ENCODE results near the gene FHAD1.
"Not testable (repeated sequence)": the region's sequence is repeated elsewhere in the genome, so short reads cannot be mapped to it uniquely, and the experiment has no call there.

FHAD1 gene

GRCh38 chr1:15412175-15412800 is 165.3 kb downstream of the FHAD1 start:
- DNase-seq (ENCODE audit: extremely low read depth in 1 of 2, low read depth in 1 of 2) = no peak

GRCh38 chr1:15412843-15413242 is 165.8 kb downstream of the FHAD1 start:
- no peak for DNase-seq (ENCODE audit: extremely low read depth in 1 of 2, low read depth in 1 of 2)

GRCh38 chr1:15413563-15414444 is 166.8 kb downstream of the FHAD1 start:
- DNase-seq (ENCODE audit: extremely low read depth in 1 of 2, low read depth in 1 of 2) = no peak

- DNase-seq (ENCODE audit: extremely low read depth in 1 of 2, low read depth in 1 of 2) = no peak
These were observed 167.5 kb downstream of the FHAD1 start for GRCh38 chr1:15414445-15414983.

- peak in 1 of 2 donors; percentile 31 for DNase-seq (ENCODE audit: extremely low read depth in 1 of 2, low read depth in 1 of 2)
These were observed 170.3 kb downstream of the FHAD1 start for GRCh38 chr1:15417059-15417934.

GRCh38 chr1:15418806-15419515 is 171.9 kb downstream of the FHAD1 start:
- no peak for DNase-seq (ENCODE audit: extremely low read depth in 1 of 2, low read depth in 1 of 2)

- DNase-seq (ENCODE audit: extremely low read depth in 1 of 2, low read depth in 1 of 2) = no peak
These were observed 173.9 kb downstream of the FHAD1 start for GRCh38 chr1:15420853-15421465.

- DNase-seq (ENCODE audit: extremely low read depth in 1 of 2, low read depth in 1 of 2) = no peak
These were observed 175.8 kb downstream of the FHAD1 start for GRCh38 chr1:15422871-15423270.

- DNase-seq (ENCODE audit: extremely low read depth in 1 of 2, low read depth in 1 of 2) = no peak
These were observed 176.5 kb downstream of the FHAD1 start for GRCh38 chr1:15423355-15424077.

GRCh38 chr1:15424146-15424667 is 177.2 kb downstream of the FHAD1 start:
- no peak for DNase-seq (ENCODE audit: extremely low read depth in 1 of 2, low read depth in 1 of 2)

GRCh38 chr1:15424981-15425380 is 178.0 kb downstream of the FHAD1 start:
- no peak for DNase-seq (ENCODE audit: extremely low read depth in 1 of 2, low read depth in 1 of 2)

GRCh38 chr1:15425521-15425920 is 178.5 kb downstream of the FHAD1 start:
- no peak for DNase-seq (ENCODE audit: extremely low read depth in 1 of 2, low read depth in 1 of 2)

GRCh38 chr1:15425958-15426357 is 178.9 kb downstream of the FHAD1 start:
- no peak for DNase-seq (ENCODE audit: extremely low read depth in 1 of 2, low read depth in 1 of 2)

GRCh38 chr1:15426492-15427279 is 179.7 kb downstream of the FHAD1 start:
- DNase-seq (ENCODE audit: extremely low read depth in 1 of 2, low read depth in 1 of 2) = no peak

GRCh38 chr1:15427280-15427666 is 180.2 kb downstream of the FHAD1 start:
- no peak for DNase-seq (ENCODE audit: extremely low read depth in 1 of 2, low read depth in 1 of 2)

GRCh38 chr1:15428252-15428651 is 181.2 kb downstream of the FHAD1 start:
- not testable (repeated sequence) for DNase-seq (ENCODE audit: extremely low read depth in 1 of 2, low read depth in 1 of 2)

- no peak for DNase-seq (ENCODE audit: extremely low read depth in 1 of 2, low read depth in 1 of 2)
These were observed 181.9 kb downstream of the FHAD1 start for GRCh38 chr1:15428815-15429435.

GRCh38 chr1:15429701-15430149 is 182.7 kb downstream of the FHAD1 start:
- no peak for DNase-seq (ENCODE audit: extremely low read depth in 1 of 2, low read depth in 1 of 2)
